ENCODE measurements around the gene KLF11.
"Not testable (repeated sequence)": the region's sequence is repeated elsewhere in the genome, so short reads cannot be mapped to it uniquely, and the experiment has no call there.

Gene KLF11

GRCh38 chr2:10085668-10086059 lies 42.3 kb downstream of the KLF11 start:
- Histone ChIP-seq H3K9ac (ENCODE audit: low read depth, low read length) (no peak overlapping the region), H3K4me3 (ENCODE audit: low read length) (no peak overlapping the region), H3K9me3 (ENCODE audit: insufficient read depth, low read depth, low read length) (no peaks in the 10 kb centered on the region), H3K36me3 (ENCODE audit: insufficient read depth, low read depth, low read length) (no peaks in the 10 kb centered on the region), H3K27me3 (ENCODE audit: insufficient read depth, low read length) (peaks cover 33% of the 10 kb centered on the region), H3K27ac (ENCODE audit: low read length) (no peak overlapping the region), H3K4me1 (ENCODE audit: insufficient read depth, low read length) (no peaks in the 10 kb centered on the region)

GRCh38 chr2:10086950-10087349 lies 43.6 kb downstream of the KLF11 start:
- Histone ChIP-seq H3K9me3 (ENCODE audit: insufficient read depth, low read depth, low read length) (no peaks in the 10 kb centered on the region), H3K4me3 (ENCODE audit: low read length) (no peak overlapping the region), H3K27ac (ENCODE audit: low read length) (no peak overlapping the region), H3K9ac (ENCODE audit: low read depth, low read length) (no peak overlapping the region), H3K27me3 (ENCODE audit: insufficient read depth, low read length) (peaks cover 20% of the 10 kb centered on the region), H3K36me3 (ENCODE audit: insufficient read depth, low read depth, low read length) (no peaks in the 10 kb centered on the region), H3K4me1 (ENCODE audit: insufficient read depth, low read length) (no peaks in the 10 kb centered on the region)

DNA sequence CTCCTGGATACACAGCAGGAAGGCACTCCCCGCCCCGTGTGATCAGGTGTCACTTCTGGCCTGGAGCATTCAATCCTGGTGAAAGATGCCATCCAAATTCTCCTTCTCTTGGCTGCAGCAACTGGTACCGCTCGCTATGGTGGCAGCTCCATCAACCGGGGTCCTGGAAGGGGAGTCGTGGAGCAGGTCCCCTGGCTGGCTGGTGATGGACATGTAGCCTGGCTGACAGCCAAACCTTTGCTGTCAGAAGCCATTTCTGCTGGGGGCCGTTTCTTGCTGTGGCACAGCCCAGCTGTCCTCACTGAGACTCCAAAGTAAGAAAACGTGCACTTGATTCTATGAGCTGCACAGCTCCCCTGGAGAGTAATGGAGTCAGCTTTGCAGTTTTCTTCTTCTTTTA lies 44.0 kb downstream of the KLF11 start:
- H3K4me1 ChIP-seq (ENCODE audit: insufficient read depth, low read length) = no peaks in the 10 kb centered on the region
- H3K4me3 ChIP-seq (ENCODE audit: low read length) = no peak overlapping the region
- no peak overlapping the region for H3K27ac ChIP-seq (ENCODE audit: low read length)
- no peaks in the 10 kb centered on the region for H3K9me3 ChIP-seq (ENCODE audit: insufficient read depth, low read depth, low read length)
- H3K9ac ChIP-seq (ENCODE audit: low read depth, low read length) = no peak overlapping the region
- no peaks in the 10 kb centered on the region for H3K36me3 ChIP-seq (ENCODE audit: insufficient read depth, low read depth, low read length)
- H3K27me3 ChIP-seq (ENCODE audit: insufficient read depth, low read length) = peaks cover 16% of the 10 kb centered on the region

DNA sequence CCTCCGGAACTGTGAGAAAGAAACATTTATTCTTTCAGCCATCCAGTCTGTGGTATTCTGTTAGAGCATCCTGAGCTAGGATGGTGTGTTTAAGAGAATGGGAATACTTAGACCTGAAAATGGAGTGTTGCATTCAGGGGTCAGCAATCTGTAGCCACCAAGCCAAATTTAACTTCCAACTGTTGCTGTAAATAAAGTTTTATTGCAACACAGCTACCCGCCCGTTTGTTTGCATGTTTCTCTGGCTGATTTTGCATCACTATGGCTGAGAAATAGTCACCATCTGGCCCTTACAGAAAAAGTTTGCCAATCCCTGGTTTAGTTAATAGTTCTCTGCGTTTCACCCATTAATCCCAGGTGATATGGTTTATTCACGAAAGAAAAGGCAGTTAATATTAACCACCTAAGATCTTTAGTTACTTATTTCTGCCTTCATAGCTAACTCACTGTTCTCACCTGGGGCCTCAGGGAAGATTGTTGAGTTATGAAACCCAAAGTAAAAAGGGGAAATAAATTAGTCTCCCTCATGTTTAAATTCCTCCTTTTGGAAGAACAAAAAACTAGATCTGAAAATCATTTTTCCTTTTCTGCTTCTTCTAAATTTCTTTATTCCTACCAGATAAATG lies 46.3 kb downstream of the KLF11 start:
- H3K4me1 ChIP-seq (ENCODE audit: insufficient read depth, low read length) = no peaks in the 10 kb centered on the region
- H3K27ac ChIP-seq (ENCODE audit: low read length) = no peak overlapping the region
- no peak overlapping the region for H3K4me3 ChIP-seq (ENCODE audit: low read length)
- no peak overlapping the region for H3K9ac ChIP-seq (ENCODE audit: low read depth, low read length)
- H3K27me3 ChIP-seq (ENCODE audit: insufficient read depth, low read length) = no peaks in the 10 kb centered on the region
- no peaks in the 10 kb centered on the region for H3K9me3 ChIP-seq (ENCODE audit: insufficient read depth, low read depth, low read length)
- H3K36me3 ChIP-seq (ENCODE audit: insufficient read depth, low read depth, low read length) = no peaks in the 10 kb centered on the region

DNA sequence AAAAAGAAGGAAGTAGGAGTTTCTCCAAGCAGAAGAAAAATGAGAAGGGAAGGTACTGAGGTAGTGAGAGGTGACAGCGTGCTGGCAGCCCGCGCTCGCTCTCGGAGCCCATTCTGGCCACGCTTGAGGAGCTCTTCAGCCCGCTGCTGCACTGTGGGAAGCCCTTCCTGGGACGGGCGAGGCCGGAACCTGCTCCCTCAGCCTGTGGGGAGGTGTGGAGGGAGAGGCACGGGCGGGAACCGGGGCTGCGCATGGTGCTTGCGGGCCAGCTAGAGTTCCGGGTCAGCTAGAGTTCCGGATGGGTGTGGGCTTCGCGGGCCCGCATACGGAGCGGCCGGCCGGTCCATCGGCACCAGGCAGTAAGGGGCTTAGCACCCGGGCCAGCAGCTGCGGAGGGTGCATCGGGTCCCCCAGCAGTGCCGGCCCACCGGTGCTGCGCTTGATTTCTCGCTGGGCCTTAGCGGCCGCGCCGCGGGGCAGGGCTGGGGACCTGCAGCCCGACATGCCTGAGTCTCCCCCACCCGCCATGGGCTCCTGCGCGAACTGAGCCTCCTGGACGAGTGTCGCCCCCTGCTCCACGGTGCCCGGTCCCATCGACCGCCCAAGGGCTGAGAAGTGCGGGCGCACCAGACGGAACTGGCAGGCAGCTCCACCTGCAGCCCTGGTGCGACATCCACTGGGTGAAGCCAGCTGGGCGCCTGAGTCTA lies 48.0 kb downstream of the KLF11 start:
- no peak overlapping the region for H3K9ac ChIP-seq (ENCODE audit: low read depth, low read length)
- no peaks in the 10 kb centered on the region for H3K27me3 ChIP-seq (ENCODE audit: insufficient read depth, low read length)
- no peak overlapping the region for H3K27ac ChIP-seq (ENCODE audit: low read length)
- no peaks in the 10 kb centered on the region for H3K36me3 ChIP-seq (ENCODE audit: insufficient read depth, low read depth, low read length)
- no peaks in the 10 kb centered on the region for H3K9me3 ChIP-seq (ENCODE audit: insufficient read depth, low read depth, low read length)
- no peak overlapping the region for H3K4me3 ChIP-seq (ENCODE audit: low read length)
- H3K4me1 ChIP-seq (ENCODE audit: insufficient read depth, low read length) = no peaks in the 10 kb centered on the region

- H3K4me3 ChIP-seq (ENCODE audit: low read length); H3K27ac ChIP-seq (ENCODE audit: low read length); H3K9me3 ChIP-seq (ENCODE audit: insufficient read depth, low read depth, low read length); H3K9ac ChIP-seq (ENCODE audit: low read depth, low read length); H3K27me3 ChIP-seq (ENCODE audit: insufficient read depth, low read length); H3K4me1 ChIP-seq (ENCODE audit: insufficient read depth, low read length); H3K36me3 ChIP-seq (ENCODE audit: insufficient read depth, low read depth, low read length): not testable (repeated sequence)
Measured at GRCh38 chr2:10091889-10092244, 48.5 kb downstream of the KLF11 start.

- H3K27ac ChIP-seq (ENCODE audit: low read length) = no peak overlapping the region
- H3K36me3 ChIP-seq (ENCODE audit: insufficient read depth, low read depth, low read length) = no peaks in the 10 kb centered on the region
- H3K9ac ChIP-seq (ENCODE audit: low read depth, low read length) = no peak overlapping the region
- no peaks in the 10 kb centered on the region for H3K4me1 ChIP-seq (ENCODE audit: insufficient read depth, low read length)
- no peak overlapping the region for H3K4me3 ChIP-seq (ENCODE audit: low read length)
- no peaks in the 10 kb centered on the region for H3K9me3 ChIP-seq (ENCODE audit: insufficient read depth, low read depth, low read length)
- no peaks in the 10 kb centered on the region for H3K27me3 ChIP-seq (ENCODE audit: insufficient read depth, low read length)
Measured at GRCh38 chr2:10094271-10094814, 51.0 kb downstream of the KLF11 start.

DNA sequence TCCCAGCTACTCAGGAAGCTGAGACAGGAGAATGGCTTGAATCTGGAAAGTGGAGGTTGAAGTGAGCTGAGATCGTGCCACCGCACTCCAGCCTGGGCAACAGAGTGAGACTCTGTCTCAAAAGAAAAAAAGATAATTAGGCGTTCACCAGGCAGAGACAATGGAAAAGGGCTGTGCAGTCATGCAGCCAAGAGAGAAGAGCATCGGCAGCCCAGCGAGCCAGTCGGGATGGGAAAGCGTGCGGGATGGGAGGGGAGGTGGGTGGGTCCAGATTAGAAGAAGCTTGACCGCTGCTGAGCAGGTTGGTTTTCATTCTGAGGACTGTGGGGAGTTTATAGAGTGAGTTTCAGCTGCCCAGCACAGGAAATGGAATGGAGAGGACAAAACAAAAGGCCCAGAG lies 51.8 kb downstream of the KLF11 start:
- Histone ChIP-seq H3K4me1 (ENCODE audit: insufficient read depth, low read length) (no peaks in the 10 kb centered on the region), H3K9me3 (ENCODE audit: insufficient read depth, low read depth, low read length) (no peaks in the 10 kb centered on the region), H3K27ac (ENCODE audit: low read length) (no peak overlapping the region), H3K4me3 (ENCODE audit: low read length) (no peak overlapping the region), H3K9ac (ENCODE audit: low read depth, low read length) (no peak overlapping the region), H3K27me3 (ENCODE audit: insufficient read depth, low read length) (no peaks in the 10 kb centered on the region), H3K36me3 (ENCODE audit: insufficient read depth, low read depth, low read length) (no peaks in the 10 kb centered on the region)

- Histone ChIP-seq H3K9ac (ENCODE audit: low read depth, low read length) (no peak overlapping the region), H3K27me3 (ENCODE audit: insufficient read depth, low read length) (no peaks in the 10 kb centered on the region), H3K36me3 (ENCODE audit: insufficient read depth, low read depth, low read length) (no peaks in the 10 kb centered on the region), H3K4me3 (ENCODE audit: low read length) (no peak overlapping the region), H3K9me3 (ENCODE audit: insufficient read depth, low read depth, low read length) (no peaks in the 10 kb centered on the region), H3K4me1 (ENCODE audit: insufficient read depth, low read length) (no peaks in the 10 kb centered on the region), H3K27ac (ENCODE audit: low read length) (no peak overlapping the region)
Measured at GRCh38 chr2:10096641-10097040, 53.3 kb downstream of the KLF11 start.

DNA sequence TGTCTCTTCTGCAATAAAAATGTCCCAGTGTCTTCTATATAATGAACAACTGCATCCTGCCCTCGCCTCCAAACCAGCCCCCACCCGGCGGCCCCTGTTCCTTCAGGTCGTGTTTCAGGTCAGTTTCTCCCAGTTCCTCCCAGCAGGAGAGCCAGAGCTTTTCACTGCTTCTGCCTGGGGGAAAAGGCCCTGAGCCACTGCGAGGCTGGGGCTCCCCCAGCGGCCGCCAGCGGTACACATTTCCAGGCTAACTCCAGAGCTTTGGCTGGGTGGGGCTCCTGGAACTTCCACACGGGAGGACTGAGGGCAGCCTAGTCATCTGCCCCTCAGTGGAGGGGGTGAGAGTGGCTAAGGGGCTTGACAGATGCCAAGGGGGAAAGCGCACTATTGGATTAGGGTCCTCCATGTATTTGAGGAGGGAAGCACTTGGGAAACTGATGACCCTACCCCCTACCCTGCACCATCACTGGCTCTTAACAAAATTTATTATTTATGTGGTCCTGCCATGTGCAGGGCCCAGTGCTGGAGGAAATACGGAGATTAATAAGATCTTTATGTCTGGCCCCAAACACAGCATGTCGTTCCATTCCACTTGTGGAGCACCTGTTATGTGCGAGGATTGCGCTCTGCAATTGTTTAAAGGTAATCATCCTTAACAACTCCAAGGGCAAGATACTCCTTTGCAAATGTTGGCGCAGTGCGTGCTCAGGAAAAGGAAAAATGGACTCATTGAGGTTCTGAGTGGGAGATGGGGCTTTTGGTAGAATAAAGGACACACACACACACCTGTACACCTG lies 54.2 kb downstream of the KLF11 start:
- H3K27ac ChIP-seq (ENCODE audit: low read length) = no peak overlapping the region
- no peaks in the 10 kb centered on the region for H3K27me3 ChIP-seq (ENCODE audit: insufficient read depth, low read length)

DNA sequence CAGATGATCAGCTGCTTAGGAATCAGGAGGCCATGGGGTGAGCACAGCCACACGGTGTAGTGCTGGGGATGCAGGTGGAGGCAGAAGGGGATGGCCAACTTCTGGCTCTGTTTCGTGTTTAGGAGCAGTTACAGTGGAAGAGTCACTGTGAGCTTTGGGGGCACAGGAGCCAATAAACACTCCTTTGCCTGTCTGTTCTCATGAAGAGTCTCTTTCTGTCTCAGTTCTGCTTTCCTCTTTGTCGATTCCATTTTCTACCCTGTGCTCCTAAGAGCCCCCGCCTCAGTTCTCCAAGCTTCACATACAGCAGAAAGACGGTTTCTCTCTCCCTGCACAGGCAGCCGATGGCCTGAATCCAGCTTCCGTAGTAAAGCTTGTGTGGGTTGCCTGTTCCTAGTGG lies 58.1 kb downstream of the KLF11 start:
- Histone ChIP-seq H3K4me1 (ENCODE audit: insufficient read depth, low read length) (no peaks in the 10 kb centered on the region), H3K9me3 (ENCODE audit: insufficient read depth, low read depth, low read length) (no peaks in the 10 kb centered on the region), H3K4me3 (ENCODE audit: low read length) (no peak overlapping the region), H3K9ac (ENCODE audit: low read depth, low read length) (no peak overlapping the region), H3K27me3 (ENCODE audit: insufficient read depth, low read length) (no peaks in the 10 kb centered on the region), H3K36me3 (ENCODE audit: insufficient read depth, low read depth, low read length) (no peaks in the 10 kb centered on the region), H3K27ac (ENCODE audit: low read length) (no peak overlapping the region)

More for the DNA sequence above, 54.2 kb downstream of the KLF11 start:
- H3K4me3 ChIP-seq (ENCODE audit: low read length) = no peak overlapping the region
- H3K4me1 ChIP-seq (ENCODE audit: insufficient read depth, low read length) = no peaks in the 10 kb centered on the region
- no peaks in the 10 kb centered on the region for H3K9me3 ChIP-seq (ENCODE audit: insufficient read depth, low read depth, low read length)
- H3K36me3 ChIP-seq (ENCODE audit: insufficient read depth, low read depth, low read length) = no peaks in the 10 kb centered on the region
- no peak overlapping the region for H3K9ac ChIP-seq (ENCODE audit: low read depth, low read length)

DNA sequence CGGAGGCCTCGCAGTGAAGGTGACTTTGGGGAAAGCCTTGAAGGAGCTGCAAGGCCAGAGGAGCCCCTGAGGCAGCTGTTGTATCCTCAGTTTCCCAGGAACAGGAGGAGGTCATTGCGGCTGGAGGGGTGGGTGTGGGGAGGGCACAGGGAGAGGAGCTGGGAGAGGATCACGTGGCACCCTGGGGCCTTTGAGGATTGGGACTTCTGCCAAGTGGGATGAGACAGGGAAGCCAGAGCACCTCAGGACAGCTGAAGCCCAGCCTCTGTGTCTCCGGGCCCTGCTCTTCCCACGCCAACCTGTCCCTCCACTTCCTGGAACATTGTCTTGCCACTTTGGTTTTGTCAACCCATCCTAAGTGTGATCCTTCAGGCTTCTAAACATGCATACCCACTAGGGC lies 59.8 kb downstream of the KLF11 start:
- no peaks in the 10 kb centered on the region for H3K4me1 ChIP-seq (ENCODE audit: insufficient read depth, low read length)
- no peaks in the 10 kb centered on the region for H3K36me3 ChIP-seq (ENCODE audit: insufficient read depth, low read depth, low read length)
- no peak overlapping the region for H3K4me3 ChIP-seq (ENCODE audit: low read length)
- no peak overlapping the region for H3K27ac ChIP-seq (ENCODE audit: low read length)
- no peaks in the 10 kb centered on the region for H3K9me3 ChIP-seq (ENCODE audit: insufficient read depth, low read depth, low read length)
- H3K9ac ChIP-seq (ENCODE audit: low read depth, low read length) = no peak overlapping the region
- no peaks in the 10 kb centered on the region for H3K27me3 ChIP-seq (ENCODE audit: insufficient read depth, low read length)
